ENCODE measurements around the gene COL17A1.

DNA sequence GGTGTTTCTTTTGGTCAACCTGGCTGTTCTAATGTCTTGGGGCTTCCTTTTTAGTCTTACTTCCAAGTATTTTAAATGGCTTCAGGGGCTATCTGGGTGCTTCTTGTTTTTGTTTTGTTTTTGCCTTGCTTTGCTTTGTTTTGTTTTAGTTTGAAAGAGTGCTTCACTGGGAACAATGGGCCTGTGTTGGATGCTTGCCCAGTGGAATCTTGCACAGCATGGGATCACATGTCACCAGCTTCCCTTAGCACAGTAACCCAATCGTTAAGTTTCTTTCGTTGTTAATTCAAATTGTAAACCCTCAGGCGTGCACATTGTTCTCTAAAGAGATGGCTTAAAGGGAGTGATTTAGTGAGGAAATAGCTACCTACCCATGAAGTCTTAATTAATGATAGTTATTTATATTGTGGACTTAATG lies 8.9 kb downstream of the COL17A1 start:
- TF ChIP-seq, protein P1, sequence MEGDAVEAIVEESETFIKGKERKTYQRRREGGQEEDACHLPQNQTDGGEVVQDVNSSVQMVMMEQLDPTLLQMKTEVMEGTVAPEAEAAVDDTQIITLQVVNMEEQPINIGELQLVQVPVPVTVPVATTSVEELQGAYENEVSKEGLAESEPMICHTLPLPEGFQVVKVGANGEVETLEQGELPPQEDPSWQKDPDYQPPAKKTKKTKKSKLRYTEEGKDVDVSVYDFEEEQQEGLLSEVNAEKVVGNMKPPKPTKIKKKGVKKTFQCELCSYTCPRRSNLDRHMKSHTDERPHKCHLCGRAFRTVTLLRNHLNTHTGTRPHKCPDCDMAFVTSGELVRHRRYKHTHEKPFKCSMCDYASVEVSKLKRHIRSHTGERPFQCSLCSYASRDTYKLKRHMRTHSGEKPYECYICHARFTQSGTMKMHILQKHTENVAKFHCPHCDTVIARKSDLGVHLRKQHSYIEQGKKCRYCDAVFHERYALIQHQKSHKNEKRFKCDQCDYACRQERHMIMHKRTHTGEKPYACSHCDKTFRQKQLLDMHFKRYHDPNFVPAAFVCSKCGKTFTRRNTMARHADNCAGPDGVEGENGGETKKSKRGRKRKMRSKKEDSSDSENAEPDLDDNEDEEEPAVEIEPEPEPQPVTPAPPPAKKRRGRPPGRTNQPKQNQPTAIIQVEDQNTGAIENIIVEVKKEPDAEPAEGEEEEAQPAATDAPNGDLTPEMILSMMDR (IDR thresholded peaks at IDR 0.05), result no peak
- TF ChIP-seq POLR2A (IDR thresholded peaks at IDR 0.05), result no peak
